Astrocyte (in vitro differentiated cells and primary cell): Measurements from ENCODE around the gene NEDD9. TPM values are rescaled to one million over a fixed set of nuclear protein-coding genes. Genes with fewer than 3 reads are reported as not detected.

Experiments used
- DNase-seq: peaks from one replicate; pipeline ENCODE4 v3.0.0-alpha.2; 2010; ENCODE audit warnings: low read depth
- FAIRE-seq: peaks from 2 replicates; lab custom pipeline; 2011; peaks lifted over from hg19 to GRCh38; lab: Jason Lieb, UNC
- H2AFZ ChIP-seq: 2 replicates; pipeline ENCODE4 v1.6.0; 2012; ENCODE audit warnings: low read depth, low read length, inconsistent platforms
- H3K27ac ChIP-seq: 2 replicates; pipeline ENCODE4 v1.5.1; 2011; ENCODE audit warnings: low read depth, low read length, inconsistent platforms
- H3K27me3 ChIP-seq: 2 replicates; pipeline ENCODE4 v1.6.0; 2011; ENCODE audit warnings: low read length, inconsistent platforms; ENCODE audit not compliant: insufficient read depth
- H3K36me3 ChIP-seq: 2 replicates; pipeline ENCODE4 v1.5.1; 2011; ENCODE audit warnings: low read length, inconsistent platforms; ENCODE audit not compliant: insufficient read depth
- H3K4me1 ChIP-seq: 2 replicates; pipeline ENCODE4 v1.5.1; 2011; ENCODE audit warnings: low read length, inconsistent platforms; ENCODE audit not compliant: insufficient read depth
- H3K4me2 ChIP-seq: 2 replicates; pipeline ENCODE4 v1.6.0; 2012; ENCODE audit warnings: low read length, inconsistent platforms
- H3K4me3 ChIP-seq: 2 replicates; pipeline ENCODE4 v1.5.1; 2011; ENCODE audit warnings: low read depth, mild to moderate bottlenecking, low read length, inconsistent platforms; ENCODE audit not compliant: insufficient read depth
- H3K79me2 ChIP-seq: 2 replicates; pipeline ENCODE4 v1.6.0; 2012; ENCODE audit warnings: mild to moderate bottlenecking, low read length, inconsistent platforms; ENCODE audit not compliant: insufficient read depth
- H3K9ac ChIP-seq: 2 replicates; pipeline ENCODE4 v1.6.0; 2012; ENCODE audit warnings: mild to moderate bottlenecking, low read length, inconsistent platforms
- H3K9me3 ChIP-seq: 2 replicates; pipeline ENCODE4 v1.5.1; 2012; ENCODE audit warnings: low read depth, mild to moderate bottlenecking, low read length, inconsistent platforms; ENCODE audit not compliant: insufficient read depth
- H4K20me1 ChIP-seq: 2 replicates; pipeline ENCODE4 v1.6.0; 2012; ENCODE audit warnings: low read length, inconsistent platforms; ENCODE audit not compliant: insufficient read depth
- H3K27ac Mint-ChIP-seq: one replicate; pipeline ENCODE4 v1.8.0; 2021; ENCODE audit warnings: mild to moderate bottlenecking, mixed read lengths; ENCODE audit not compliant: unreplicated experiment
- H3K27me3 Mint-ChIP-seq: one replicate; pipeline ENCODE4 v1.8.0; 2021; ENCODE audit warnings: low read depth, mixed read lengths; ENCODE audit not compliant: unreplicated experiment
- H3K36me3 Mint-ChIP-seq: one replicate; pipeline ENCODE4 v1.8.0; 2021; ENCODE audit warnings: low read depth, mixed read lengths; ENCODE audit not compliant: unreplicated experiment
- H3K4me1 Mint-ChIP-seq: one replicate; pipeline ENCODE4 v1.8.0; 2021; ENCODE audit warnings: low read depth, mixed read lengths; ENCODE audit not compliant: unreplicated experiment
- H3K4me3 Mint-ChIP-seq: one replicate; pipeline ENCODE4 v1.8.0; 2021; ENCODE audit warnings: mild to moderate bottlenecking, moderate library complexity, mixed read lengths; ENCODE audit not compliant: unreplicated experiment
- H3K9me3 Mint-ChIP-seq: one replicate; pipeline ENCODE4 v1.8.0; 2021; ENCODE audit warnings: mild to moderate bottlenecking, mixed read lengths; ENCODE audit not compliant: unreplicated experiment
- EZH2 ChIP-seq: IDR thresholded peaks from 2 replicates; pipeline ENCODE4 v1.6.1; 2012; ENCODE audit warnings: mild to moderate bottlenecking, low read length, inconsistent platforms; ENCODE audit not compliant: insufficient read depth
- total RNA-seq: library from RNA; stranded (reverse); gene quantifications from 2 replicates; pipeline ENCODE4 v1.2.1, GENCODE V29; 2021
- TF ChIP-seq, protein P1 (sequence below): IDR thresholded peaks from 2 replicates; pipeline ENCODE4 v1.5.1; 2011; ENCODE audit warnings: low read depth, mild to moderate bottlenecking, inconsistent platforms, low read length, moderate library complexity; ENCODE audit not compliant: insufficient read depth

NEDD9 gene
- total RNA-seq, 1 donor from 2014 or later: 39.6 TPM

GRCh38 chr6:11189865-11190624, 42.4 kb downstream of the NEDD9 start:
- DNase-seq (no peak), FAIRE-seq (no peak)
- H3K27ac ChIP-seq: no peak overlapping the region
- H3K4me2 ChIP-seq: no peak overlapping the region
- no peaks in the 10 kb centered on the region for H3K27me3 ChIP-seq
- Mint-ChIP-seq H3K9me3 (peaks cover 3% of the 10 kb centered on the region), H3K36me3 (peaks cover 60% of the 10 kb centered on the region), H3K4me3 (no peak overlapping the region), H3K27me3 (no peaks in the 10 kb centered on the region), H3K27ac (no peak overlapping the region), H3K4me1 (peaks cover 12% of the 10 kb centered on the region)
- no peak overlapping the region for H2AFZ ChIP-seq
- H3K9ac ChIP-seq: no peak overlapping the region
- H3K9me3 ChIP-seq: no peaks in the 10 kb centered on the region
- H3K4me1 ChIP-seq: peaks cover 12% of the 10 kb centered on the region
- H3K79me2 ChIP-seq: peaks cover 30% of the 10 kb centered on the region
- H3K36me3 ChIP-seq: peaks cover 63% of the 10 kb centered on the region
- TF ChIP-seq EZH2: no peak
- TF ChIP-seq, protein P1, sequence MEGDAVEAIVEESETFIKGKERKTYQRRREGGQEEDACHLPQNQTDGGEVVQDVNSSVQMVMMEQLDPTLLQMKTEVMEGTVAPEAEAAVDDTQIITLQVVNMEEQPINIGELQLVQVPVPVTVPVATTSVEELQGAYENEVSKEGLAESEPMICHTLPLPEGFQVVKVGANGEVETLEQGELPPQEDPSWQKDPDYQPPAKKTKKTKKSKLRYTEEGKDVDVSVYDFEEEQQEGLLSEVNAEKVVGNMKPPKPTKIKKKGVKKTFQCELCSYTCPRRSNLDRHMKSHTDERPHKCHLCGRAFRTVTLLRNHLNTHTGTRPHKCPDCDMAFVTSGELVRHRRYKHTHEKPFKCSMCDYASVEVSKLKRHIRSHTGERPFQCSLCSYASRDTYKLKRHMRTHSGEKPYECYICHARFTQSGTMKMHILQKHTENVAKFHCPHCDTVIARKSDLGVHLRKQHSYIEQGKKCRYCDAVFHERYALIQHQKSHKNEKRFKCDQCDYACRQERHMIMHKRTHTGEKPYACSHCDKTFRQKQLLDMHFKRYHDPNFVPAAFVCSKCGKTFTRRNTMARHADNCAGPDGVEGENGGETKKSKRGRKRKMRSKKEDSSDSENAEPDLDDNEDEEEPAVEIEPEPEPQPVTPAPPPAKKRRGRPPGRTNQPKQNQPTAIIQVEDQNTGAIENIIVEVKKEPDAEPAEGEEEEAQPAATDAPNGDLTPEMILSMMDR: no peak
- no peak overlapping the region for H3K4me3 ChIP-seq
- peaks cover 4% of the 10 kb centered on the region for H4K20me1 ChIP-seq

GRCh38 chr6:11188161-11188915, 44.1 kb downstream of the NEDD9 start:
- H4K20me1 ChIP-seq: peaks cover 4% of the 10 kb centered on the region
- TF ChIP-seq EZH2: no peak
- TF ChIP-seq, protein P1: no peak
- H3K9me3 ChIP-seq: no peaks in the 10 kb centered on the region
- no peaks in the 10 kb centered on the region for H3K4me1 Mint-ChIP-seq
- H2AFZ ChIP-seq: no peak overlapping the region
- H3K36me3 ChIP-seq: peaks cover 78% of the 10 kb centered on the region
- no peak for FAIRE-seq
- no peaks in the 10 kb centered on the region for H3K27me3 ChIP-seq
- peaks cover 25% of the 10 kb centered on the region for H3K79me2 ChIP-seq
- H3K4me3 Mint-ChIP-seq: no peak overlapping the region
- H3K4me1 ChIP-seq: no peaks in the 10 kb centered on the region
- peak overlapping the region; percentile 39 for H3K27ac ChIP-seq
- peaks cover 3% of the 10 kb centered on the region for H3K9me3 Mint-ChIP-seq
- peaks cover 54% of the 10 kb centered on the region for H3K36me3 Mint-ChIP-seq
- peak overlapping the region; percentile 21 for H3K9ac ChIP-seq
- no peaks in the 10 kb centered on the region for H3K27me3 Mint-ChIP-seq
- H3K27ac Mint-ChIP-seq: no peak overlapping the region
- H3K4me2 ChIP-seq: no peak overlapping the region
- DNase-seq: no peak
- no peak overlapping the region for H3K4me3 ChIP-seq
